Putamen (tissue), 1 donor: Measurements from ENCODE around the gene BCAS3.
"Not testable (repeated sequence)": the region's sequence is repeated elsewhere in the genome, so short reads cannot be mapped to it uniquely, and the experiment has no call there.

ENCODE experiments used
- DNase-seq: peaks from one replicate; pipeline ENCODE4 v3.0.0-alpha.2; 2016; ENCODE audit warnings: low spot score

The BCAS3 gene

GRCh38 chr17:60798576-60798975 lies 120.9 kb downstream of the BCAS3 start:
- DNase-seq = no peak

GRCh38 chr17:60802377-60802776 lies 124.7 kb downstream of the BCAS3 start:
- DNase-seq = no peak

- no peak for DNase-seq
Measured at GRCh38 chr17:60803059-60803458, 125.4 kb downstream of the BCAS3 start.

- DNase-seq = no peak
Measured at GRCh38 chr17:60804831-60805230, 127.2 kb downstream of the BCAS3 start.

- DNase-seq = no peak
Measured at GRCh38 chr17:60809421-60809820, 131.8 kb downstream of the BCAS3 start.

- not testable (repeated sequence) for DNase-seq
Measured at GRCh38 chr17:60814941-60815340, 137.3 kb downstream of the BCAS3 start.

GRCh38 chr17:60817192-60817591 lies 139.5 kb downstream of the BCAS3 start:
- no peak for DNase-seq

GRCh38 chr17:60819447-60820130 lies 141.9 kb downstream of the BCAS3 start:
- DNase-seq = no peak

GRCh38 chr17:60823515-60823914 lies 145.9 kb downstream of the BCAS3 start:
- no peak for DNase-seq

GRCh38 chr17:60825351-60825750 lies 147.7 kb downstream of the BCAS3 start:
- no peak for DNase-seq

- no peak for DNase-seq
Measured at GRCh38 chr17:60827943-60828342, 150.3 kb downstream of the BCAS3 start.

- no peak for DNase-seq
Measured at GRCh38 chr17:60832151-60832585, 154.5 kb downstream of the BCAS3 start.

- DNase-seq = no peak
Measured at GRCh38 chr17:60832631-60833030, 155.0 kb downstream of the BCAS3 start.

- no peak for DNase-seq
Measured at GRCh38 chr17:60840456-60840855, 162.8 kb downstream of the BCAS3 start.

- no peak for DNase-seq
Measured at GRCh38 chr17:60845012-60845411, 167.4 kb downstream of the BCAS3 start.

GRCh38 chr17:60846175-60846574 lies 168.5 kb downstream of the BCAS3 start:
- DNase-seq = no peak

- no peak for DNase-seq
Measured at GRCh38 chr17:60851181-60851580, 173.5 kb downstream of the BCAS3 start.

GRCh38 chr17:60857556-60858080 lies 180.0 kb downstream of the BCAS3 start:
- DNase-seq = peak; percentile 10

GRCh38 chr17:60862482-60862881 lies 184.8 kb downstream of the BCAS3 start:
- no peak for DNase-seq

- DNase-seq = peak; percentile 1
Measured at GRCh38 chr17:60863892-60864707, 186.4 kb downstream of the BCAS3 start.

- no peak for DNase-seq
Measured at GRCh38 chr17:60864708-60865005, 187.0 kb downstream of the BCAS3 start.

GRCh38 chr17:60874772-60875171 lies 197.1 kb downstream of the BCAS3 start:
- DNase-seq = no peak
